HEK293 (cell line): ENCODE results near the gene METTL16.

Experiments
- PRDM1 ChIP-seq: fragments of 450-650 bp; formaldehyde crosslinking; IDR thresholded peaks from 2 replicates; pipeline ENCODE4; 2016; ENCODE audit warnings: missing biosample characterization, missing genetic modification characterization
- ZNF704 ChIP-seq: fragments of 450-650 bp; formaldehyde crosslinking; IDR thresholded peaks from 2 replicates; pipeline ENCODE4 v1.5.1; 2016; ENCODE audit warnings: missing biosample characterization, missing genetic modification characterization
- TF ChIP-seq, protein P1 (sequence below): fragments of 450-650 bp; formaldehyde crosslinking; IDR thresholded peaks from 2 replicates; pipeline ENCODE4 v1.5.1; 2016; ENCODE audit warnings: missing biosample characterization, missing genetic modification characterization

DNA sequence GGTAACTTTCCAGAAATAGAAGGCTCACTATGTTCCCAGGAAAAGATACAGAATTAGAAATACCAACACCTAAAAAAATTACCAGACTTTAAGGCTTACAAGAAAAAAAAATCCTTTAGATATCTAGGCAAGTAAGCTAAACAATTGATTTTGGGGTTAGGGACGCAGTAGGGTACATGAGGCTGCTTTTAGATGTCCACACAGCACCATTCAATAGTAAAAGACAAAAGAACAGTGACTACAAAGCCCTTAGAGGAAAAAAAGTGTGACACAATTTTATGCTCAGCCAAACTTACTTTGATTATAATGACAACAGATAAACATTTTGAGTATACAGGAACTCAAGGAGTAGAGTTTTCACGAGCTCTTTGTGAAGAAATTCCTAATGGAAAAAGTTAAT is 29.9 kb downstream of the METTL16 start:
- TF ChIP-seq, protein P1, sequence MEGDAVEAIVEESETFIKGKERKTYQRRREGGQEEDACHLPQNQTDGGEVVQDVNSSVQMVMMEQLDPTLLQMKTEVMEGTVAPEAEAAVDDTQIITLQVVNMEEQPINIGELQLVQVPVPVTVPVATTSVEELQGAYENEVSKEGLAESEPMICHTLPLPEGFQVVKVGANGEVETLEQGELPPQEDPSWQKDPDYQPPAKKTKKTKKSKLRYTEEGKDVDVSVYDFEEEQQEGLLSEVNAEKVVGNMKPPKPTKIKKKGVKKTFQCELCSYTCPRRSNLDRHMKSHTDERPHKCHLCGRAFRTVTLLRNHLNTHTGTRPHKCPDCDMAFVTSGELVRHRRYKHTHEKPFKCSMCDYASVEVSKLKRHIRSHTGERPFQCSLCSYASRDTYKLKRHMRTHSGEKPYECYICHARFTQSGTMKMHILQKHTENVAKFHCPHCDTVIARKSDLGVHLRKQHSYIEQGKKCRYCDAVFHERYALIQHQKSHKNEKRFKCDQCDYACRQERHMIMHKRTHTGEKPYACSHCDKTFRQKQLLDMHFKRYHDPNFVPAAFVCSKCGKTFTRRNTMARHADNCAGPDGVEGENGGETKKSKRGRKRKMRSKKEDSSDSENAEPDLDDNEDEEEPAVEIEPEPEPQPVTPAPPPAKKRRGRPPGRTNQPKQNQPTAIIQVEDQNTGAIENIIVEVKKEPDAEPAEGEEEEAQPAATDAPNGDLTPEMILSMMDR: no peak
- TF ChIP-seq PRDM1 (no peak), ZNF704 (no peak)
